HepG2 (cell line): ENCODE data around the gene MTRFR. TPM values are rescaled to one million over a fixed set of nuclear protein-coding genes. Genes with fewer than 3 reads are reported as not detected.
A peak's percentile ranks its signal among the peaks of the same experiment; 100 is the strongest.

Experiments
- BHLHE40 ChIP-seq: IDR thresholded peaks from 2 replicates; pipeline ENCODE4 v1.6.1; 2011; ENCODE audit warnings: low read length, improper control_type of control experiment
- CBX1 ChIP-seq: IDR thresholded peaks from one replicate; pipeline ENCODE4 v1.6.1; 2016; ENCODE audit warnings: antibody characterized with exemption, low read depth
- EP300 ChIP-seq, 3 experiments: sonication (generic) in 1 of 3; formaldehyde crosslinking in 1 of 3; IDR thresholded peaks; 2 replicates each; pipeline versions ENCODE4 v1.5.1 to v1.6.1; 2011 to 2020; ENCODE audit warnings: low read depth in 2 of 3, low read length in 2 of 3, borderline replicate concordance in 1 of 3, improper control_type of control experiment in 1 of 3, mild to moderate bottlenecking in 1 of 3, missing genetic modification reagents in 1 of 3, moderate library complexity in 1 of 3
- GPN1 ChIP-seq: sonication (generic); formaldehyde crosslinking; IDR thresholded peaks from 2 replicates; pipeline ENCODE4 v1.5.1; 2020; ENCODE audit warnings: missing genetic modification reagents, borderline replicate concordance
- HOMEZ ChIP-seq: IDR thresholded peaks from 2 replicates; pipeline ENCODE4 v1.6.1; 2016; ENCODE audit warnings: low read depth
- JUND ChIP-seq: sonication (generic); formaldehyde crosslinking; IDR thresholded peaks from 2 replicates; pipeline ENCODE4 v1.8.0; 2022; ENCODE audit warnings: mild to moderate bottlenecking, missing genetic modification reagents
- PAWR ChIP-seq: sonication (generic); formaldehyde crosslinking; IDR thresholded peaks from 2 replicates; pipeline ENCODE4 v1.4.0; 2020; ENCODE audit warnings: missing genetic modification reagents, mild to moderate bottlenecking, borderline replicate concordance
- POLR2AphosphoS2 ChIP-seq: IDR thresholded peaks from 2 replicates; pipeline ENCODE4 v1.6.1; 2011; ENCODE audit warnings: low read depth, low read length, improper control_type of control experiment
- SALL1 ChIP-seq: sonication (generic); formaldehyde crosslinking; IDR thresholded peaks from 2 replicates; pipeline ENCODE4 v1.8.0; 2022; ENCODE audit warnings: mild to moderate bottlenecking, missing genetic modification reagents
- SKI ChIP-seq: fragments of 450-650 bp; IDR thresholded peaks from one replicate; pipeline ENCODE4 v1.6.1; 2018; ENCODE audit warnings: mild to moderate bottlenecking; ENCODE audit not compliant: partially characterized antibody
- SMYD3 ChIP-seq: sonication (generic); formaldehyde crosslinking; IDR thresholded peaks from 2 replicates; pipeline ENCODE4 v1.8.1; 2023; ENCODE audit warnings: mild to moderate bottlenecking, missing genetic modification reagents
- TBX3 ChIP-seq: fragments of 450-650 bp; IDR thresholded peaks from 2 replicates; pipeline ENCODE4 v1.6.1; 2017; ENCODE audit warnings: antibody characterized with exemption, mild to moderate bottlenecking, inconsistent platforms, borderline replicate concordance
- TCF7L2 ChIP-seq: IDR thresholded peaks from 2 replicates; pipeline ENCODE4 v1.6.1; 2011; ENCODE audit warnings: mild to moderate bottlenecking, low read depth, low read length, moderate library complexity
- ZBTB4 ChIP-seq: sonication (generic); formaldehyde crosslinking; IDR thresholded peaks from 2 replicates; pipeline ENCODE4 v1.4.0; 2020; ENCODE audit warnings: missing genetic modification reagents, mild to moderate bottlenecking, borderline replicate concordance
- ZNF224 ChIP-seq: sonication (generic); formaldehyde crosslinking; IDR thresholded peaks from 2 replicates; pipeline ENCODE4 v1.5.0; 2020; ENCODE audit warnings: mild to moderate bottlenecking, missing genetic modification reagents
- ZNF362 ChIP-seq: sonication (generic); formaldehyde crosslinking; IDR thresholded peaks from 2 replicates; pipeline ENCODE4 v1.4.0; 2020; ENCODE audit warnings: missing genetic modification reagents, mild to moderate bottlenecking, borderline replicate concordance
- ZNF572 ChIP-seq: sonication (generic); formaldehyde crosslinking; IDR thresholded peaks from 2 replicates; pipeline ENCODE4 v1.5.1; 2020; ENCODE audit warnings: mild to moderate bottlenecking, missing genetic modification reagents
- ZNF597 ChIP-seq: sonication (generic); formaldehyde crosslinking; IDR thresholded peaks from 2 replicates; pipeline ENCODE4 v1.5.0; 2020; ENCODE audit warnings: missing genetic modification reagents
- ZSCAN21 ChIP-seq: sonication (generic); formaldehyde crosslinking; IDR thresholded peaks from 2 replicates; pipeline ENCODE4 v1.8.0; 2022; ENCODE audit warnings: mild to moderate bottlenecking, missing genetic modification reagents, moderate library complexity, borderline replicate concordance
- polyA plus RNA-seq, 8 experiments: library from polyadenylated mRNA; depleted of rRNA in 3 of 8; stranded (reverse) in 7 of 8; unstranded in 1 of 8; fragments of >200 nt; fragmentation: Illumina TruSeq in 4 of 8; extraction: Trizol in 4 of 8; gene quantifications; 2 replicates each; pipeline versions ENCODE4 v1.2.1 to v1.2.3, GENCODE V29; 2011 to 2016; ENCODE audit warnings: low read depth in 4 of 8, missing spikeins in 1 of 8, mixed read lengths in 1 of 8; ENCODE audit not compliant: insufficient read depth in 1 of 8
- total RNA-seq, 5 experiments: library from RNA; depleted of rRNA; stranded (reverse); fragments of >200 nt; fragmentation: Illumina TruSeq; extraction: Trizol; gene quantifications; 2 replicates each; pipeline ENCODE4 v1.2.3, GENCODE V29; 2016; ENCODE audit warnings: low read depth in 1 of 5

The MTRFR gene
- total and polyA plus RNA-seq, 2 of the 13 experiments (the other 11 are each of a cell fraction or from before 2014, with no cell fraction given) = 7.1 to 9.9 TPM

- TF ChIP-seq SMYD3 (CRISPR knock-in tag) (no peak), JUND (CRISPR knock-in tag) (no peak), PAWR (CRISPR knock-in tag) (no peak), ZBTB4 (0 out of 2 replicates have a peak, but pooled peaks have one; percentile 47), ZNF224 (CRISPR knock-in tag) (no peak), ZNF572 (no peak), GPN1 (CRISPR knock-in tag) (no peak), HOMEZ (CRISPR knock-in tag) (0 out of 2 replicates have a peak, but pooled peaks have one; percentile 40), SALL1 (CRISPR knock-in tag) (no peak; the same call in 1 of the 2 replicates), CBX1 (no peak), TCF7L2 (no peak), EP300 (IDR thresholded peaks at IDR 0.05; ENCODE audit: low read depth in 2 of 2, low read length in 2 of 2) (no peak), EP300 (CRISPR knock-in tag; IDR thresholded peaks at IDR 0.05; ENCODE audit: borderline replicate concordance) (no peak), ZNF597 (CRISPR knock-in tag) (no peak), BHLHE40 (no peak), TBX3 (no peak), ZNF362 (CRISPR knock-in tag) (no peak; the same call in 1 of the 2 replicates), POLR2AphosphoS2 (no peak), ZSCAN21 (CRISPR knock-in tag) (no peak), SKI (no peak)
Measured at GRCh38 chr12:123233505-123234308, 471 bp downstream of the MTRFR start (continued).
